LNCaP clone FGC (cell line): ENCODE measurements around the gene NRCAM.
"Not testable (repeated sequence)": the region's sequence is repeated elsewhere in the genome, so short reads cannot be mapped to it uniquely, and the experiment has no call there.

ENCODE experiments used
- DNase-seq: peaks from one replicate; pipeline ENCODE4 v3.0.0-alpha.2; 2011; ENCODE audit warnings: low read depth
- H3K4me3 ChIP-seq: 2 replicates; pipeline ENCODE4 v1.5.1; 2011; ENCODE audit warnings: mild to moderate bottlenecking, low read depth, low read length, control low read depth
- CTCF ChIP-seq: IDR thresholded peaks from 2 replicates; pipeline ENCODE4 v1.5.1; 2012; ENCODE audit warnings: mild to moderate bottlenecking; ENCODE audit not compliant: control insufficient read depth, insufficient read depth; ENCODE audit errors: extremely low read depth

NRCAM gene

GRCh38 chr7:108266491-108266890 is 189.7 kb downstream of the NRCAM start:
- H3K4me3 ChIP-seq = no peak overlapping the region
- no peak for DNase-seq
- TF ChIP-seq CTCF = no peak

- TF ChIP-seq CTCF = no peak
- H3K4me3 ChIP-seq = no peak overlapping the region
- DNase-seq = no peak
Measured at GRCh38 chr7:108266035-108266434, 190.2 kb downstream of the NRCAM start.

- H3K4me3 ChIP-seq = no peak overlapping the region
- TF ChIP-seq CTCF = no peak
- DNase-seq = no peak
Measured at GRCh38 chr7:108265007-108265406, 191.2 kb downstream of the NRCAM start.

- DNase-seq = no peak
- no peak for TF ChIP-seq CTCF
- no peak overlapping the region for H3K4me3 ChIP-seq
Measured at GRCh38 chr7:108263425-108263824, 192.8 kb downstream of the NRCAM start.

- H3K4me3 ChIP-seq = no peak overlapping the region
- TF ChIP-seq CTCF = no peak
- no peak for DNase-seq
Measured at GRCh38 chr7:108261560-108262255, 194.5 kb downstream of the NRCAM start.

- DNase-seq, H3K4me3 ChIP-seq: not testable (repeated sequence)
Measured at GRCh38 chr7:108259447-108259846, 196.8 kb downstream of the NRCAM start.

GRCh38 chr7:108257954-108258353 is 198.3 kb downstream of the NRCAM start:
- TF ChIP-seq CTCF = no peak
- H3K4me3 ChIP-seq = no peak overlapping the region
- DNase-seq = no peak

GRCh38 chr7:108254259-108254658 is 202.0 kb downstream of the NRCAM start:
- no peak overlapping the region for H3K4me3 ChIP-seq
- no peak for TF ChIP-seq CTCF
- DNase-seq = no peak
